ENCODE measurements around the gene CCR6.

CCR6 gene

GRCh38 chr6:167119670-167120582 is 3.0 kb upstream of the CCR6 start:
- DNase-seq (ENCODE audit: low spot score), result no peak

- DNase-seq (ENCODE audit: low spot score), result no peak
These were observed 2.4 kb upstream of the CCR6 start for GRCh38 chr6:167120583-167120903.

GRCh38 chr6:167121335-167121841 is 1.5 kb upstream of the CCR6 start:
- DNase-seq (ENCODE audit: low spot score), result no peak

GRCh38 chr6:167122041-167122826 is 662 bp upstream of the CCR6 start:
- no peak for DNase-seq (ENCODE audit: low spot score)

GRCh38 chr6:167124753-167125152 is 1.9 kb downstream of the CCR6 start:
- no peak for DNase-seq (ENCODE audit: low spot score)

GRCh38 chr6:167125410-167125809 is 2.5 kb downstream of the CCR6 start:
- DNase-seq (ENCODE audit: low spot score), result no peak

GRCh38 chr6:167125855-167126349 is 3.0 kb downstream of the CCR6 start:
- no peak for DNase-seq (ENCODE audit: low spot score)

- DNase-seq (ENCODE audit: low spot score), result no peak
These were observed 5.1 kb downstream of the CCR6 start for GRCh38 chr6:167127785-167128531.

- no peak for DNase-seq (ENCODE audit: low spot score)
These were observed 6.3 kb downstream of the CCR6 start for GRCh38 chr6:167129159-167129558.

GRCh38 chr6:167129562-167129961 is 6.7 kb downstream of the CCR6 start:
- DNase-seq (ENCODE audit: low spot score), result no peak

GRCh38 chr6:167130008-167130677 is 7.2 kb downstream of the CCR6 start:
- DNase-seq (ENCODE audit: low spot score), result no peak

GRCh38 chr6:167130712-167131684 is 8.1 kb downstream of the CCR6 start:
- DNase-seq (ENCODE audit: low spot score), result no peak

- no peak for DNase-seq (ENCODE audit: low spot score)
These were observed 11.8 kb downstream of the CCR6 start for GRCh38 chr6:167134448-167135328.

- DNase-seq (ENCODE audit: low spot score), result no peak
These were observed 13.5 kb downstream of the CCR6 start for GRCh38 chr6:167136376-167136775.

GRCh38 chr6:167137081-167137480 is 14.2 kb downstream of the CCR6 start:
- no peak for DNase-seq (ENCODE audit: low spot score)

GRCh38 chr6:167137881-167138280 is 15.0 kb downstream of the CCR6 start:
- no peak for DNase-seq (ENCODE audit: low spot score)

GRCh38 chr6:167139761-167140160 is 16.9 kb downstream of the CCR6 start:
- DNase-seq (ENCODE audit: low spot score), result no peak

- no peak for DNase-seq (ENCODE audit: low spot score)
These were observed 17.9 kb downstream of the CCR6 start for GRCh38 chr6:167140589-167141474.
